ENCODE data around the gene PTPN7. TPM values are rescaled to one million over a fixed set of nuclear protein-coding genes. Genes with fewer than 3 reads are reported as not detected.

Gene PTPN7
- total RNA-seq, 1 experiment from 2014 or later = 2.2 TPM

GRCh38 chr1:202172015-202172355 lies 11.6 kb upstream of the PTPN7 start:
- intact Hi-C loops (cut with micrococcal nuclease; ENCODE audit: unreplicated experiment) = no loop called here
- CTCF ChIA-PET = no interaction called here
- H3K27me3 ChIP-seq (replicated peaks; ENCODE audit: insufficient read depth, low read depth, low read length, poor library complexity) = no peaks in the 10 kb centered on the region
- BruUV-seq (replicated peaks) = no TSS peak
- DNase-seq (ENCODE audit: low spot score) = no peak
- peaks cover 7% of the 10 kb centered on the region for H3K4me1 ChIP-seq (ENCODE audit: insufficient read depth, low read length, poor library complexity, severe bottlenecking)
- no peaks in the 10 kb centered on the region for H3K9me3 ChIP-seq (ENCODE audit: low read depth, low read length, poor library complexity, severe bottlenecking)
- TF ChIP-seq EZH2 (IDR thresholded peaks at IDR 0.05; ENCODE audit: borderline replicate concordance, low read depth, low read length, poor library complexity, severe bottlenecking) = no peak
- no peak for TF ChIP-seq CTCF (conservative IDR thresholded peaks at IDR 0.05; ENCODE audit: low read depth, low read length)
- H3K27ac ChIP-seq (ENCODE audit: low read depth, low read length, poor library complexity, severe bottlenecking) = no peak overlapping the region
- no peaks in the 10 kb centered on the region for H3K36me3 ChIP-seq (ENCODE audit: insufficient read depth, low read length, poor library complexity, severe bottlenecking)
- no peak overlapping the region for H3K4me3 ChIP-seq (ENCODE audit: low read depth, low read length, poor library complexity, severe bottlenecking)
- POLR2A ChIA-PET (ENCODE audit: low non-redundant PET) = no interaction called here

GRCh38 chr1:202171292-202172014 lies 11.1 kb upstream of the PTPN7 start:
- H3K9me3 ChIP-seq (ENCODE audit: low read depth, low read length, poor library complexity, severe bottlenecking) = no peaks in the 10 kb centered on the region
- no peak for DNase-seq (ENCODE audit: low spot score)
- H3K27me3 ChIP-seq (replicated peaks; ENCODE audit: insufficient read depth, low read depth, low read length, poor library complexity) = no peaks in the 10 kb centered on the region
- peaks cover 7% of the 10 kb centered on the region for H3K4me1 ChIP-seq (ENCODE audit: insufficient read depth, low read length, poor library complexity, severe bottlenecking)
- no peak overlapping the region for H3K4me3 ChIP-seq (ENCODE audit: low read depth, low read length, poor library complexity, severe bottlenecking)
- ChIA-PET POLR2A (ENCODE audit: low non-redundant PET) (no interaction called here), CTCF (no interaction called here)
- TF ChIP-seq CTCF (conservative IDR thresholded peaks at IDR 0.05; ENCODE audit: low read depth, low read length) = no peak
- TF ChIP-seq EZH2 (IDR thresholded peaks at IDR 0.05; ENCODE audit: borderline replicate concordance, low read depth, low read length, poor library complexity, severe bottlenecking) = no peak
- no TSS peak for BruUV-seq (replicated peaks)
- H3K27ac ChIP-seq (ENCODE audit: low read depth, low read length, poor library complexity, severe bottlenecking) = no peak overlapping the region
- H3K36me3 ChIP-seq (ENCODE audit: insufficient read depth, low read length, poor library complexity, severe bottlenecking) = no peaks in the 10 kb centered on the region
- intact Hi-C loops (cut with micrococcal nuclease; ENCODE audit: unreplicated experiment) = no loop called here

- H3K36me3 ChIP-seq (ENCODE audit: insufficient read depth, low read length, poor library complexity, severe bottlenecking) = no peaks in the 10 kb centered on the region
- H3K4me3 ChIP-seq (ENCODE audit: low read depth, low read length, poor library complexity, severe bottlenecking) = no peak overlapping the region
- no peaks in the 10 kb centered on the region for H3K9me3 ChIP-seq (ENCODE audit: low read depth, low read length, poor library complexity, severe bottlenecking)
- no TSS peak for BruUV-seq (replicated peaks)
- no peaks in the 10 kb centered on the region for H3K27me3 ChIP-seq (replicated peaks; ENCODE audit: insufficient read depth, low read depth, low read length, poor library complexity)
- ChIA-PET POLR2A (ENCODE audit: low non-redundant PET) (no interaction called here), CTCF (interaction anchor here (0.6 kb wide), 1 partner anchor 127 kb away, joined by 4 read pairs; no protein-coding TSS in a partner anchor)
- intact Hi-C loops (cut with micrococcal nuclease; ENCODE audit: unreplicated experiment) = no loop called here
- TF ChIP-seq EZH2 (IDR thresholded peaks at IDR 0.05; ENCODE audit: borderline replicate concordance, low read depth, low read length, poor library complexity, severe bottlenecking) (no peak), CTCF (conservative IDR thresholded peaks at IDR 0.05; ENCODE audit: low read depth, low read length) (no peak)
- no peak for DNase-seq (ENCODE audit: low spot score)
- H3K27ac ChIP-seq (ENCODE audit: low read depth, low read length, poor library complexity, severe bottlenecking) = no peak overlapping the region
- H3K4me1 ChIP-seq (ENCODE audit: insufficient read depth, low read length, poor library complexity, severe bottlenecking) = peaks cover 7% of the 10 kb centered on the region
These were observed 10.3 kb upstream of the PTPN7 start for GRCh38 chr1:202170726-202171125.
